Naive thymus-derived CD8-positive, alpha-beta T cell (primary cell): ENCODE results near the gene E2F3. TPM values are rescaled to one million over a fixed set of nuclear protein-coding genes. Genes with fewer than 3 reads are reported as not detected.
A peak's percentile ranks its signal among the peaks of the same experiment; 100 is the strongest.

Experiments used
- ATAC-seq, 2 donors: fragments of 150-1000 bp; cut with Tn5 transposase in 1 of 2; sonication (Bioruptor Pico), chemical (Tn5 transposase) in 1 of 2; 1 replicate in 1 of 2; 2 replicates in 1 of 2; pipeline ENCODE4 v1.10.0; 2021; ENCODE audit warnings: mild to moderate bottlenecking in 2 of 2, moderate library complexity in 2 of 2
- POLR2A ChIA-PET: fragments of 350-600 bp; sonication (Branson Sonifier 250); formaldehyde crosslinking; loops from one replicate; lab custom pipeline; 2021; ENCODE audit warnings: antibody characterized with exemption; lab: Charles Lee
- DNase-seq, 10 donors: peaks; one replicate each; pipeline versions ENCODE4 v3.0.0 to v3.0.0-alpha.2; 2020 to 2022
- H3K27ac Mint-ChIP-seq, 10 donors: one replicate each; pipeline ENCODE4 v1.8.0; 2020 to 2022; ENCODE audit warnings: mild to moderate bottlenecking in 10 of 10, mixed read lengths in 10 of 10, moderate library complexity in 4 of 10, inconsistent platforms in 1 of 10
- H3K27me3 Mint-ChIP-seq, 5 donors: one replicate each; pipeline ENCODE4 v1.8.0; 2021 to 2022; ENCODE audit warnings: mixed read lengths in 5 of 5
- H3K36me3 Mint-ChIP-seq, 3 donors: one replicate each; pipeline ENCODE4 v1.8.0; 2020 to 2022; ENCODE audit warnings: mixed read lengths in 3 of 3, mild to moderate bottlenecking in 2 of 3, inconsistent platforms in 1 of 3
- H3K4me1 Mint-ChIP-seq, 4 donors: one replicate each; pipeline ENCODE4 v1.8.0; 2021 to 2022; ENCODE audit warnings: mixed read lengths in 4 of 4
- H3K4me3 Mint-ChIP-seq, 10 donors: one replicate each; pipeline ENCODE4 v1.8.0; 2020 to 2022; ENCODE audit warnings: mild to moderate bottlenecking in 10 of 10, mixed read lengths in 10 of 10, moderate library complexity in 6 of 10, inconsistent platforms in 1 of 10
- H3K9me3 Mint-ChIP-seq, 9 donors: one replicate each; pipeline ENCODE4 v1.8.0; 2020 to 2022; ENCODE audit warnings: mixed read lengths in 9 of 9, mild to moderate bottlenecking in 3 of 9, inconsistent platforms in 1 of 9, moderate library complexity in 1 of 9
- polyA plus RNA-seq, 3 donors: library from polyadenylated mRNA; unstranded; fragments of 300-500 nt; fragmentation: Illumina TruSeq; gene quantifications; one replicate each; pipeline ENCODE4 v1.2.3, GENCODE V29; 2021
- total RNA-seq, 8 experiments: library from RNA in 2 of 8; stranded (reverse) in 2 of 8; gene quantifications; one replicate each; pipeline ENCODE4 v1.2.3 and lab custom pipeline; 2021 to 2026

The E2F3 gene
- total RNA-seq = 10 to 100 TPM; 44.3 to 45.2 TPM
- 1 to 10 TPM; 4.9 to 8.0 (median 5.9) TPM for polyA plus RNA-seq
- total RNA-seq (lab: John Stamatoyannopoulos, UW) = 12.8 to 71.1 (median 27.5) reads per million in 6 experiments

DNA sequence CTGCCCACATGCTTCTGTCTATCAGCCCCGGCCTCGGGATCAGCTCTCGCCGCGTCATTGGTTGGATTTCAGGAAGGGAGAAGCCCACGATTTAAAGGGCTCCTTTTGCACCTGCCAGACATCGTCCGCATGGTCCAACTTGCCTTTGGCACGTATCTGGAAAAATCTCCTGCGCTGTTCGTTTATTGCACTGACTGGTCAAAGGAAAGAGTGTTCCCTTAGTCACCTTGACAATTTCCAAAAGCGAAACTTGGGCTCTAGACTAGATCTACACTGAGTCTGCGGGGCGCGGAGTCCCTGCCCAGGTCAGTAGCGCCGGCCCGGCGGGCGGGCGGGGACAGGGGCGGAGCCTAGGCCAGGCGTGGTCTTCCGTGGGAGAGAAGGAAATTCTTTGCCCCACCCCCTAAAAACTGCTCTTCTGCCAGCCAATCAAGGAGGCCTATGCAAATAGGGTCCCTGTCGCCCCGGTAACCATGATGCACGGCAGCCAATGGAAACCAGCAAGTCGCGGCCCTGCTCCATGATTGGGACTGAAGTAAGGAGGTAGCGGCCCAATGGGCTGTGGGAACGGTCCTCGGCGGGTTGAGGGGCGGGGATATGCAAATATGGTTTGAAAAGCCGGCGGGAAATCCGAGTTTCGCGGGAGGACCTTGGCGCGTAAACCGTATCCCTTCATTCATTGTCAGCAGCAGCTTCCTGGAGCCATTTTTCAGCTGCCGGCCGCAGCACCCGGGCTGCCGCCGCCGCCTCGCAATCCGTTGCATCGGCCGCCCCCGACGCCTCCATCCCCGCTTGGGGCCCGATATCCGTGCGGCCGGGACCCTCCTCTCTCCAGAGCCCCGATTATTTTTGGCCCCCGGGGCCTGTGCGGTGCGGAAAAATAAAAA is at the start of gene E2F3:
Gene E2F3 (plus strand): TSS at position 675 of the 887 bp plus-strand sequence. CDS start 354 bp downstream, outside the sequence.
- peak; percentile 85 to 89 for ATAC-seq
- Mint-ChIP-seq H3K27me3 (no peaks in the 10 kb centered on the region), H3K27ac (peak within 1 kb of the TSS; percentile 66 to 96 (median 87)), H3K4me1 (peaks cover 16 to 40% (median 30%) of the 10 kb centered on the region in 4 donors), H3K9me3 (no peaks in the 10 kb centered on the region), H3K36me3 (peaks cover 0 to under 1% (median 0%) of the 10 kb centered on the region in 3 donors), H3K4me3 (peak within 1 kb of the TSS; percentile 88 to 98 (median 95))
- peak; percentile 91 to 100 (median 99) for DNase-seq
- POLR2A ChIA-PET = interaction anchor here (0.7 to 7.8 kb wide), 3 partner anchors 34 to 82 kb away, joined by 3 to 216 read pairs (median 47); no protein-coding TSS in a partner anchor

DNA sequence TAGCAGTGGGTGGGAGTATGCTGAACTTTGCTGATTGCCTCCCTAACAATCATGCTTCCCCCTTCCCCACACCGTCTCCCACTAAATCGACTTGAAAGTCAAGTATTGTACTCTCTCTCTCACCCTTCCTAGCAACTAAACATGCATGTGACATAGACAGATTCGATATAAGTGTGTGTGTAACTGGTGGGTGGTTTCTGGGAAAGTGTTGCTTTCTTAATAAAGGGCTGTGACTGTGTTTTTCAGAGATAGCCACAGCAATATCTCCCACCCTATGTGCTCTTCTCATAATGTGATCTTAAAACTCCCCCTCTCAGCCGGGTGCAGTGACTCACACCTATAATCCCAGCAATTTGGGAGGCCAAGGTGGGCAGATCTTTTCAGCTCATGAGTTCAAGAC is 49.3 kb upstream of the E2F3 start:
- Mint-ChIP-seq H3K4me1 (peaks cover 0 to 8% (median 3%) of the 10 kb centered on the region in 4 donors), H3K4me3 (no peak overlapping the region), H3K9me3 (peaks cover 0 to 12% (median 6%) of the 10 kb centered on the region in 9 donors), H3K27me3 (peaks cover 0 to 1% (median 0%) of the 10 kb centered on the region in 5 donors), H3K36me3 (no peaks in the 10 kb centered on the region), H3K27ac (peak overlapping the region in 1 of 10 donors; percentile 23)
- DNase-seq (no peak), ATAC-seq (no peak)
- POLR2A ChIA-PET = interaction anchor here (0.6 to 5.1 kb wide), 3 partner anchors 14 to 26 kb away, joined by 3 to 15 read pairs (median 6); no protein-coding TSS in a partner anchor

DNA sequence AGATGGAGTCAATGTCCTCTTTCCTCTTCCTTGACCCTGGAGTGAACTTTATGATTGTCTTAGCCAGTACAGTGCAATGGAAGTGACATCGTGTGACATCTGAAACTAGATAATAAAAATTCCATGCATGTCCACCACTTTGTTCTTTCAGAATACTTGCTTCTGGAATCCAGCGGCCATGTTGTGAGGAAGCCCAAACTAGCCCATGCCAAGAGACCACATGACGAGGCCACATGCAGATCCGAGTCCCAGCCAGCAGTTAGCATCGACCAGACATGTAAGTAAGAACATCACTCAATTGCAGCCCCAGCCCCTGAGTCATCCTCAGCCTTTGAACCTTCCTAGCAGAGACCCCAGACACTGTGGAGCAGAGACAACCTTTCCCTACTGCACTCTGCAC is 48.5 kb upstream of the E2F3 start:
- Mint-ChIP-seq H3K27ac (peak overlapping the region in 3 of 10 donors; percentile 11 to 31 (median 29)), H3K36me3 (peaks cover 0 to 3% (median 0%) of the 10 kb centered on the region in 3 donors), H3K27me3 (no peaks in the 10 kb centered on the region), H3K9me3 (peaks cover 0 to 12% (median 5%) of the 10 kb centered on the region in 9 donors), H3K4me1 (peaks cover 0 to 9% (median 5%) of the 10 kb centered on the region in 4 donors), H3K4me3 (no peak overlapping the region)
- no peak for ATAC-seq
- DNase-seq = no peak
- POLR2A ChIA-PET = interaction anchor here (0.6 to 5.1 kb wide), 3 partner anchors 13 to 27 kb away, joined by 3 to 15 read pairs (median 6); no protein-coding TSS in a partner anchor

DNA sequence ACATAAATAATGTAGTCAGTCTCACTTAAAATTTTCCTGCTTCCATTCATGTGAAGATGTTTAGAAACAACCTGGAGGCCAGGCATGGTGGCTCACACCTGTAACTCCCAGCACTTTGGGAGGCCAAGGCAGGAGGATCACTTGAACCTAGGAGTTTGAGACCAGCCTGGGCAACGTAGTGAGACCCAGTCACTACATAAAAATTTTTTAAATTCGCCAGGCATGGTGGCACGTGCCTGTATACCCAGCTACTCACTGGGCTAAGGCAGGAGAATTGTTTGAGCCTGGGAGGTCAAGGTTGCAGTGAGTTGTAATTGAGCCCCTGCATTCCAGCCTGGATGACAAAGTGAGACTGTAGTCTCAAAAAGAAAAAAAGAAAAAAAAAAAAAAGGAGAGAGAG is 47.3 kb upstream of the E2F3 start:
- DNase-seq = no peak
- Mint-ChIP-seq H3K27ac (no peak overlapping the region), H3K36me3 (peaks cover 0 to 5% (median 0%) of the 10 kb centered on the region in 3 donors), H3K4me3 (no peak overlapping the region), H3K27me3 (no peaks in the 10 kb centered on the region), H3K4me1 (peaks cover 0 to 13% (median 6%) of the 10 kb centered on the region in 4 donors), H3K9me3 (peaks cover 0 to 12% (median 5%) of the 10 kb centered on the region in 9 donors)
- ATAC-seq = no peak
- POLR2A ChIA-PET = interaction anchor here (5.1 kb wide), 1 partner anchor 12 kb away, joined by 15 read pairs; no protein-coding TSS in a partner anchor

DNA sequence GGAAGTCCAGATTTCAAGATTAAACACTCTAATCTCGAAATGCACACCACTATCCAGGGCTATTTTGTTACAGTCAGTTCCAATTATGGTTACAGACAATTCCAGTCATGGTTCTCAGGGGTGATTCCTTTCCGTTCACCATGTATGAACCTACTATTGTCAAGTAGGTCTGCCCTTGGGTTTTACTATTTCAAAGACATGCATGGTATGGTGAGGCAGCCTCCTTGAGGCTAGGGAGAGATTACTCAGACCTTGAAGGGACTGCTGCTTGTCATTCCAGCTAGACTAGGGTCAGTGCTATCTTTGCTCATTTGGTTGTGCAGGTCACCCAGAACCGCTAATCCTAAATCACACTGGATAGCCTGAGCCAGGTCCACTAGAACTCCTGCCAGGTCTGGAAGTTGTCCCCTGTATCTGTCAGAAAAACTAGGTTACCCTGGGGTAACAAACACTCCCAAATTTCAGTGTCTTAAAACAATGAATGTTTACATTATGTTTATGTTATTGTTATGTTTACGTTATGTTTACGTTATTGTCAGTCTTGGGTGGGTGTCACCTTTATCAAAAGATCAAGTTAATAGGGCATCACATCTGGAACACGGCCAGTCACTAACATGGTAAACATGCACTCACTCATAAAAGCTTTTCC is 41.1 kb upstream of the E2F3 start:
- Mint-ChIP-seq H3K4me1 (peaks cover 7 to 23% (median 17%) of the 10 kb centered on the region in 4 donors), H3K4me3 (no peak overlapping the region), H3K9me3 (peaks cover 0 to 22% (median 7%) of the 10 kb centered on the region in 9 donors), H3K36me3 (peaks cover 0 to 5% (median 0%) of the 10 kb centered on the region in 3 donors), H3K27ac (peak overlapping the region in 2 of 10 donors; percentile 9 to 10), H3K27me3 (no peaks in the 10 kb centered on the region)
- POLR2A ChIA-PET = interaction anchor here (1.3 kb wide), 1 partner anchor 41 kb away, joined by 4 read pairs; no protein-coding TSS in a partner anchor
- DNase-seq (no peak), ATAC-seq (no peak)

DNA sequence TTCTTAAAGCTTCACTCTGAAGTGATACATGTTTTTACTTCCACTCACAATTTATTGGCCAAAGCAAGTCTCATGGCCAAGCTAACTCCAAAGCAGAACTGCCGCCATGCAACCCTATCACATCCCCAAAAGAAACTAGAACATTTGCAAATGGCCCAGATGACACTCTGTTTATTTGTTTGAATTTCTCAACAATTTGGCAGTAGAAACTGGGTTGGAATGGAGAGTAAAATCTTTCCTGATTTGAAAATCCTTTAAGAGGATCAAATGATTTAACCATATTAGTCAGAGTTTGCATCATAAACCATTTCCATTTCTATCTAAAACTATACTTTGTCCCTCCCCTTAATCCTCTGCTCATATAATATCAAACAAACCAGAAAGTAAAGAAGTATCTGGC is 39.1 kb upstream of the E2F3 start:
- Mint-ChIP-seq H3K9me3 (peaks cover 0 to 10% (median 6%) of the 10 kb centered on the region in 9 donors), H3K36me3 (peaks cover 0 to 5% (median 0%) of the 10 kb centered on the region in 3 donors), H3K4me1 (peaks cover 17 to 39% (median 35%) of the 10 kb centered on the region in 4 donors), H3K27me3 (no peaks in the 10 kb centered on the region), H3K27ac (peak overlapping the region in 6 of 10 donors; percentile 11 to 40 (median 20)), H3K4me3 (no peak overlapping the region)
- DNase-seq (no peak), ATAC-seq (no peak)
- POLR2A ChIA-PET = interaction anchor here (0.8 to 15.4 kb wide), 3 partner anchors 31 to 50 kb away, joined by 3 to 311 read pairs (median 3); no protein-coding TSS in a partner anchor

DNA sequence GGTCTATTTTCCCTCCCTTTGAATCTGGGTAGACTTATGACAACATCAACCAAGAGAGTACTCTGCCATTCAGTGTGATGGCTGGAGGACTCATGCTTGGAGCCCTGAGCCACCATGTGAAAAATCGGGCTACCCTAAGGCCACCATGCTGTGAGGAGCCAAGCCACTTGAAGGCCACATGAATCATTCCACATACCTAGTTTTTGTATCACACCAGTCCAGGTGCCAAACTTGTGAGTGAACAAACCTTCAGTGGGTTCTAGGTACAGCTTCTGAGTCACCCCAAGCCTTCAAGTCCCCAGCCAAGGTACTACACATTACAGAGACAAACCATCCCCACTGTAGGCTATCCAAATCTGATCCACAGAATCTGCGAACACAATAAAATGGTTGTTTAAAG is 37.4 kb upstream of the E2F3 start:
- H3K36me3 Mint-ChIP-seq = no peaks in the 10 kb centered on the region
- POLR2A ChIA-PET = interaction anchor here (1.1 to 15.4 kb wide), 5 partner anchors 13 to 46 kb away, joined by 3 to 311 read pairs (median 49); partner anchors contain the start of gene E2F3
- no peaks in the 10 kb centered on the region for H3K27me3 Mint-ChIP-seq
- H3K4me3 Mint-ChIP-seq = peak overlapping the region in 1 of 10 donors; percentile 11
- no peak for ATAC-seq
- H3K4me1 Mint-ChIP-seq = peaks cover 21 to 50% (median 48%) of the 10 kb centered on the region in 4 donors
- DNase-seq = no peak
- peaks cover 0 to 10% (median 6%) of the 10 kb centered on the region in 9 donors for H3K9me3 Mint-ChIP-seq
- H3K27ac Mint-ChIP-seq = peak overlapping the region in 9 of 10 donors; percentile 9 to 99 (median 68)

DNA sequence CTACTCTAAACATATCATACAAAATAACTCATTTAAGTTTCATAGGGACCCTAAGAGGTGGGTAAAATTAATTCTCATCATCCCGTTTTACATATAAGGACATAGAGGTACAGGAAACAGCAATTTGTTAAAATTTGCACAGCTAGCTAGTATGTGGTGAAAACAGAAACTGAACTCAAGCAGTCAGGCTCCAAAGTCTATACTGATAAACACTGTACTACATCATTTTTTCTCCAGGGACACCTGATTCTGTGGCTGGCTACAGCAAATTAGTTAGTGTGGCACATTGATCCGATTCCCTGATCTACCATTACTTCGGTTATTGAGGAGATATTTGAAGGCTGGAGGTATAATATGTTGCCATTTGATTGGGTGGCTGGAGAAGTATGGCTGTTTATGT is 36.2 kb upstream of the E2F3 start:
- DNase-seq (peak in 3 of 10 donors; percentile 11 to 29 (median 20)), ATAC-seq (peak; percentile 23 to 45)
- Mint-ChIP-seq H3K27ac (peak overlapping the region; percentile 81 to 99 (median 96)), H3K9me3 (peaks cover 0 to 13% (median 7%) of the 10 kb centered on the region in 9 donors), H3K36me3 (no peaks in the 10 kb centered on the region), H3K27me3 (no peaks in the 10 kb centered on the region), H3K4me3 (peak overlapping the region; percentile 59 to 87 (median 78)), H3K4me1 (peaks cover 30 to 61% (median 59%) of the 10 kb centered on the region in 4 donors)
- POLR2A ChIA-PET = interaction anchor here (0.6 to 15.4 kb wide), 20 partner anchors 12 to 167 kb away, joined by 3 to 311 read pairs (median 6); partner anchors contain the start of genes E2F3 and MBOAT1

DNA sequence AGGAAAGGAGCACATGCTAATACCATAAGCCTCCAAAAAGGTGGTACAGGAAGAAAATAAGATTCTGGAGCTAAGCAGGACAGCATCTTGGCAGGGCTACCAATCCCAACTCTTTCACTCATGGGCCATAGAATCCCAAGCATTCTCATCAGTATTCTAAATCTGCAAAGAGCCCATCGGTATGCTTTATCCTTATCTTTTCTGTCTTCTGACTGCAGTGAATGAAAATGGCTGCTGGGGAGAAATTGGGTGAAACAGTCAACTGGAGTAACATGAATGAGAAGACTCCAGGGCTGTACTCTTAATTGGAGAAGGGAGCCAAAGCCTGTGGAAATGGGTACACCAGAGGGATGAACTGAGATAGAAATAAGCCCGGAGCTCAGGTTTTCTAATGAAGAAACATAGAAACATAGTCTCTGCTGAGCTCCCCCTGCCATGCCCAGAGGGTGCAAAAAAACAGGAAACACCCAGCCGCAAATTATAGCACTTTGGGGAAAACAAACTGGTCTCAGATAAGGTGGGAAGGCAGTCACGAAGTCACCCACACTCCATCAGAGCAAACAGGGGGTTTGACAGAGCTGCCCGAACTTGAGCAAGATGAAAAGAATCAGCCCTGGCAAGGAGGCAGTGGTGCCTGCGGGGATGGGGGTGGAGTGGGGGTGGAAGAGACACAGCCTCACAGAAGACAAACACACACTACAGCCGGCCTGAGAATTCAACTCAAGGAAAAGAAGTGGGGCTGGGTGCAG is 35.4 kb upstream of the E2F3 start:
- H3K4me1 Mint-ChIP-seq = peaks cover 34 to 66% (median 64%) of the 10 kb centered on the region in 4 donors
- H3K27ac Mint-ChIP-seq = peak overlapping the region; percentile 86 to 99 (median 96)
- H3K27me3 Mint-ChIP-seq = no peaks in the 10 kb centered on the region
- peak overlapping the region; percentile 64 to 90 (median 81) for H3K4me3 Mint-ChIP-seq
- POLR2A ChIA-PET = interaction anchor here (0.6 to 15.4 kb wide), 28 partner anchors 9 to 168 kb away, joined by 3 to 311 read pairs (median 6); partner anchors contain the start of genes CDKAL1, E2F3 and MBOAT1
- no peaks in the 10 kb centered on the region for H3K36me3 Mint-ChIP-seq
- peak; percentile 7 to 81 (median 42) for DNase-seq
- ATAC-seq = peak; percentile 85 to 94
- peaks cover 0 to 17% (median 6%) of the 10 kb centered on the region in 9 donors for H3K9me3 Mint-ChIP-seq

DNA sequence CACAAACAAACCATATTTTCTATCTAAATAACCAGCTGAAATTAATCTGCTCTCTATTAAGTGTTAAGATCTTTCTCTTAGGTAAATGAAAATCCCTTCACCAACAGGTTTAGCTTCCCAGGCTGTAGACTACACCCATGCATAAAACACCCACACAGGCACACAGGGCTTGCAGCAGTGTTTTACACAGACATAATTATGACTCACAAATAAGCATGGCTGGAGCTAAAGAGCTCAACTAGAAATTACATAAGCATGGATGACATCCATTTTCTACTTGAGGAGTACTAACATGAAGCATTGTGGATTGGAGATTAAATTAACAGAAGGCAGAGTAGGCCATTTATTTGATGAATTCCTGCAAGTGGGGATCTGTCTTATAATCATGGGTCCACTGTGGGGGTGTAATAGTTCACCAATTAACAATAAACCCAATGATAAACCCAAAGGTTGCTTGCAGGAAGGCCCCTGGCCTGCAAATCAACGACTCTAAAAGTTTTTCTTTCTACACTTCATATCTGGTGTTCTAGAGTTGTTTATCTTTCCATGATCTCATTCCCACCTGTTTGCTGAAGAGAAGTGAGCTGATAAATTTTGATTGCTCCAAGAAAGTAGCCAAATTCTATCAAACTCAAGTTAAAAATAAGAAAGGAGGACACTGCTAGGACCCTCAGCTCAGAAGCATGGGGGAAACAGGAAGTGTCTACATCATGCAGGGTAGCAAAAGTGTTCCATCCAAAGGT is 33.8 kb upstream of the E2F3 start:
- no peaks in the 10 kb centered on the region for H3K27me3 Mint-ChIP-seq
- peaks cover 0 to 27% (median 4%) of the 10 kb centered on the region in 9 donors for H3K9me3 Mint-ChIP-seq
- peak overlapping the region; percentile 86 to 99 (median 96) for H3K27ac Mint-ChIP-seq
- no peak for DNase-seq
- peaks cover 37 to 72% (median 65%) of the 10 kb centered on the region in 4 donors for H3K4me1 Mint-ChIP-seq
- no peak for ATAC-seq
- H3K36me3 Mint-ChIP-seq = no peaks in the 10 kb centered on the region
- peak overlapping the region; percentile 6 to 87 (median 80) for H3K4me3 Mint-ChIP-seq
- POLR2A ChIA-PET = interaction anchor here (1.1 to 15.4 kb wide), 7 partner anchors 9 to 75 kb away, joined by 3 to 311 read pairs (median 6); partner anchors contain the start of gene E2F3
